Stomach (tissue), 4 donors: ENCODE results near the gene MAGEA8.

Experiments used
- EP300 ChIP-seq: sonication (generic); formaldehyde crosslinking; IDR thresholded peaks from one replicate; pipeline ENCODE4 v1.6.1; 2017; ENCODE audit warnings: antibody characterized with exemption
- POLR2A ChIP-seq, 4 donors: fragments of 450-650 bp; IDR thresholded peaks; one replicate each; pipeline ENCODE4 v1.6.1; 2016; ENCODE audit warnings: antibody characterized with exemption in 4 of 4, control low read depth in 2 of 4, mild to moderate bottlenecking in 1 of 4, moderate library complexity in 1 of 4
- POLR2AphosphoS5 ChIP-seq, 3 donors: sonication (generic); formaldehyde crosslinking; IDR thresholded peaks; one replicate each; pipeline ENCODE4 v1.6.1; 2016; ENCODE audit warnings: antibody characterized with exemption in 3 of 3
- TF ChIP-seq, protein P1 (sequence below), 7 experiments: fragments of 450-650 bp in 4 of 7; fragments of 200-600 bp in 3 of 7; sonication (generic) in 3 of 7; IDR thresholded peaks; one replicate each; pipeline ENCODE4 v1.5.1; 2016 to 2019; ENCODE audit warnings: antibody characterized with exemption in 7 of 7, control low read depth in 2 of 7, mild to moderate bottlenecking in 1 of 7

- TF ChIP-seq, protein P1, sequence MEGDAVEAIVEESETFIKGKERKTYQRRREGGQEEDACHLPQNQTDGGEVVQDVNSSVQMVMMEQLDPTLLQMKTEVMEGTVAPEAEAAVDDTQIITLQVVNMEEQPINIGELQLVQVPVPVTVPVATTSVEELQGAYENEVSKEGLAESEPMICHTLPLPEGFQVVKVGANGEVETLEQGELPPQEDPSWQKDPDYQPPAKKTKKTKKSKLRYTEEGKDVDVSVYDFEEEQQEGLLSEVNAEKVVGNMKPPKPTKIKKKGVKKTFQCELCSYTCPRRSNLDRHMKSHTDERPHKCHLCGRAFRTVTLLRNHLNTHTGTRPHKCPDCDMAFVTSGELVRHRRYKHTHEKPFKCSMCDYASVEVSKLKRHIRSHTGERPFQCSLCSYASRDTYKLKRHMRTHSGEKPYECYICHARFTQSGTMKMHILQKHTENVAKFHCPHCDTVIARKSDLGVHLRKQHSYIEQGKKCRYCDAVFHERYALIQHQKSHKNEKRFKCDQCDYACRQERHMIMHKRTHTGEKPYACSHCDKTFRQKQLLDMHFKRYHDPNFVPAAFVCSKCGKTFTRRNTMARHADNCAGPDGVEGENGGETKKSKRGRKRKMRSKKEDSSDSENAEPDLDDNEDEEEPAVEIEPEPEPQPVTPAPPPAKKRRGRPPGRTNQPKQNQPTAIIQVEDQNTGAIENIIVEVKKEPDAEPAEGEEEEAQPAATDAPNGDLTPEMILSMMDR (IDR thresholded peaks at IDR 0.05) = no peak
- no peak for TF ChIP-seq POLR2A (IDR thresholded peaks at IDR 0.05)
- no peak for TF ChIP-seq POLR2AphosphoS5 (IDR thresholded peaks at IDR 0.05)
- TF ChIP-seq EP300 = no peak
These were observed 28.6 kb downstream of the MAGEA8 start for GRCh38 chrX:149909324-149910177.
